DOHH2 (cell line): ENCODE data around the gene USH2A.

Experiments used
- H3F3A ChIP-seq: fragments of 200-600 bp; sonication (generic), shearing (Covaris generic); 2 replicates; pipeline ENCODE4 v1.6.0; 2016; ENCODE audit warnings: antibody characterized with exemption, mild to moderate bottlenecking; ENCODE audit not compliant: control insufficient read depth, insufficient read depth
- H3K27ac ChIP-seq: fragments of 200-600 bp; sonication (generic); 2 replicates; pipeline ENCODE4 v1.5.1; 2014; ENCODE audit warnings: low read depth, mild to moderate bottlenecking, low read length, moderate library complexity
- H3K27me3 ChIP-seq: fragments of 200-600 bp; sonication (generic); 2 replicates; pipeline ENCODE4 v1.6.1; 2014; ENCODE audit warnings: mild to moderate bottlenecking, low read length, mixed read lengths; ENCODE audit not compliant: control insufficient read depth
- H3K36me3 ChIP-seq: fragments of 200-600 bp; sonication (generic); 2 replicates; pipeline ENCODE4 v1.6.1; 2014; ENCODE audit warnings: mild to moderate bottlenecking, low read length, moderate library complexity, mixed read lengths; ENCODE audit not compliant: control insufficient read depth
- H3K4me1 ChIP-seq: fragments of 200-600 bp; sonication (generic); 2 replicates; pipeline ENCODE4 v1.6.1; 2014; ENCODE audit warnings: mild to moderate bottlenecking, low read length, mixed read lengths; ENCODE audit not compliant: control insufficient read depth
- H3K4me2 ChIP-seq: fragments of 200-600 bp; sonication (generic); 2 replicates; pipeline ENCODE4 v1.6.0; 2014; ENCODE audit warnings: mild to moderate bottlenecking, low read length, moderate library complexity
- H3K4me3 ChIP-seq: fragments of 200-600 bp; sonication (generic); 2 replicates; pipeline ENCODE4 v1.5.1; 2014; ENCODE audit warnings: mild to moderate bottlenecking, low read length, mixed read lengths
- H3K79me2 ChIP-seq: fragments of 200-600 bp; sonication (generic); 2 replicates; pipeline ENCODE4 v1.6.1; 2014; ENCODE audit warnings: mild to moderate bottlenecking, low read length, mixed read lengths; ENCODE audit not compliant: control insufficient read depth
- H3K9me2 ChIP-seq: fragments of 200-600 bp; sonication (generic); replicated peaks from 2 replicates; pipeline ENCODE4 v1.6.1; 2014; ENCODE audit warnings: mild to moderate bottlenecking, low read length, mixed read lengths; ENCODE audit not compliant: control insufficient read depth
- H3K9me3 ChIP-seq: fragments of 200-600 bp; sonication (generic); 2 replicates; pipeline ENCODE4 v1.6.1; 2014; ENCODE audit warnings: antibody characterized with exemption, low read length, mixed read lengths; ENCODE audit not compliant: control insufficient read depth, insufficient read depth
- H4K20me1 ChIP-seq: fragments of 200-600 bp; sonication (generic); 2 replicates; pipeline ENCODE4 v1.6.0; 2014; ENCODE audit warnings: low read depth, mild to moderate bottlenecking, antibody characterized with exemption, low read length, moderate library complexity; ENCODE audit not compliant: control insufficient read depth, insufficient read depth
- CTCF ChIP-seq: fragments of 200-600 bp; sonication (generic); IDR thresholded peaks from one replicate; pipeline ENCODE4 v1.5.1; 2014; ENCODE audit warnings: antibody characterized with exemption, mild to moderate bottlenecking, low read depth, low read length; ENCODE audit not compliant: poor library complexity, severe bottlenecking
- EZH2phosphoT487 ChIP-seq: fragments of 200-600 bp; sonication (generic); IDR thresholded peaks from 2 replicates; pipeline ENCODE4 v1.6.1; 2017; ENCODE audit warnings: borderline replicate concordance, mild to moderate bottlenecking, antibody characterized with exemption, low read length, moderate library complexity, mixed read lengths

Gene USH2A

GRCh38 chr1:215819114-215819513 lies 604.1 kb downstream of the USH2A start:
- no peak overlapping the region for H3K4me3 ChIP-seq
- H3K27ac ChIP-seq: no peak overlapping the region
- no peaks in the 10 kb centered on the region for H3K9me3 ChIP-seq
- H3K27me3 ChIP-seq: no peaks in the 10 kb centered on the region
- H3F3A ChIP-seq: no peaks in the 10 kb centered on the region
- no peaks in the 10 kb centered on the region for H3K36me3 ChIP-seq
- H3K4me2 ChIP-seq: no peak overlapping the region
- no peaks in the 10 kb centered on the region for H4K20me1 ChIP-seq
- TF ChIP-seq EZH2phosphoT487 (no peak), CTCF (no peak)
- H3K79me2 ChIP-seq: no peaks in the 10 kb centered on the region
- H3K9me2 ChIP-seq: no peaks in the 10 kb centered on the region
- H3K4me1 ChIP-seq: no peaks in the 10 kb centered on the region

- H3K4me1 ChIP-seq: no peaks in the 10 kb centered on the region
- no peak overlapping the region for H3K27ac ChIP-seq
- no peak overlapping the region for H3K4me3 ChIP-seq
- no peaks in the 10 kb centered on the region for H4K20me1 ChIP-seq
- no peaks in the 10 kb centered on the region for H3K27me3 ChIP-seq
- no peaks in the 10 kb centered on the region; the same call in 1 of the 2 replicates for H3K9me3 ChIP-seq
- no peaks in the 10 kb centered on the region for H3K9me2 ChIP-seq
- H3K4me2 ChIP-seq: no peak overlapping the region
- TF ChIP-seq EZH2phosphoT487: no peak
- TF ChIP-seq CTCF: no peak
- H3F3A ChIP-seq: no peaks in the 10 kb centered on the region
- no peaks in the 10 kb centered on the region for H3K79me2 ChIP-seq
- H3K36me3 ChIP-seq: no peaks in the 10 kb centered on the region
Observed at GRCh38 chr1:215807911-215808436, 615.3 kb downstream of the USH2A start.

DNA sequence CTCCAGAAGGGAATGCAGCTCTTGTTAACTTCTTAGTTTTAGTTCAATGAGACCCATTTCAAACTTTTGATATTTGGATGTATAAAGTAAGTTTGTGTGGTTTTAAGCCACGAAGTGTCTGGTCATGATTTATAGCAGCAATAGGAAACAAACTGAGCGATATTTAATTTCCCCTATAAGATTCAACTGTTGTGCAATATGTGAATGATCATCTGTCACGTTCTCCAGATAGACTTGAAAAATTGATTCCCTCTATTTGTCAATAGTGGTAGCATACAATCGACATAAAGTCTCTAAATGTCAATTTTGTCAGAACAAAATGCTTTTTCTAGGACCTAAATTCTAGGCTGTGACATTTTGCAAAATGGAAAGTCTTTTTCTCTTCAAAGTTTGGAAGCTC lies 616.0 kb downstream of the USH2A start:
- Histone ChIP-seq H3K9me2 (no peaks in the 10 kb centered on the region), H3K9me3 (no peaks in the 10 kb centered on the region; the same call in 1 of the 2 replicates), H3K79me2 (no peaks in the 10 kb centered on the region), H3K27ac (no peak overlapping the region), H3F3A (no peaks in the 10 kb centered on the region), H3K4me2 (no peak overlapping the region), H3K4me3 (no peak overlapping the region), H4K20me1 (no peaks in the 10 kb centered on the region), H3K27me3 (no peaks in the 10 kb centered on the region), H3K4me1 (no peaks in the 10 kb centered on the region), H3K36me3 (no peaks in the 10 kb centered on the region)
- TF ChIP-seq CTCF (no peak), EZH2phosphoT487 (no peak)

DNA sequence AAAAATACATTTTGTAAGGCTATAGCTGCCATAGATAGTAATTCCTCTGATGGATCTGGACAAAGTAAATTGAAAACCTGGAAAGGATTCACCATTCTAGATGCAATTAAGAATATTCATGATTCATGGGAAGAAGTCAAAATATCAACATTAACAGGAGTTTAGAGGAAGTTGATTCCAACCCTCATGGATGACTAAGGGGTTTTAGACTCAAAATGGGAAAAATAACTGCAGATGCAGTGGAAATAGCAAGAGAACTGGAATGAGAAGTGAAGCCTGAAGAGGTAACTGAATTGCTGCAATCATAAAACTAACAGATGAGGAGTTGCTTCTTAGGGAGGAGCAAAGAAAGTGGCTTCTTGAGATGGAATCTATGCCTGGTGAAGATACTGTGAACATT lies 625.4 kb downstream of the USH2A start:
- H3K79me2 ChIP-seq: no peaks in the 10 kb centered on the region
- TF ChIP-seq EZH2phosphoT487 (no peak), CTCF (no peak)
- H3K27ac ChIP-seq: no peak overlapping the region
- no peak overlapping the region for H3K4me3 ChIP-seq
- no peak overlapping the region for H3K4me2 ChIP-seq
- H4K20me1 ChIP-seq: no peaks in the 10 kb centered on the region
- H3K36me3 ChIP-seq: no peaks in the 10 kb centered on the region
- H3K9me2 ChIP-seq: no peaks in the 10 kb centered on the region
- no peaks in the 10 kb centered on the region for H3F3A ChIP-seq
- H3K9me3 ChIP-seq: no peaks in the 10 kb centered on the region
- H3K4me1 ChIP-seq: no peaks in the 10 kb centered on the region
- H3K27me3 ChIP-seq: no peaks in the 10 kb centered on the region
